ENCODE measurements around the gene PLXNA4.

GRCh38 chr7:132084776-132085388 is 491.4 kb downstream of the PLXNA4 start:
- TF ChIP-seq GATA2 (IDR thresholded peaks at IDR 0.05; ENCODE audit: low read depth, low read length) (no peak), GATA3 (IDR thresholded peaks at IDR 0.05; ENCODE audit: low read depth, low read length) (no peak)

All from SH-SY5Y (cell line).